ENCODE results near the gene DYNLT2B.

DNA sequence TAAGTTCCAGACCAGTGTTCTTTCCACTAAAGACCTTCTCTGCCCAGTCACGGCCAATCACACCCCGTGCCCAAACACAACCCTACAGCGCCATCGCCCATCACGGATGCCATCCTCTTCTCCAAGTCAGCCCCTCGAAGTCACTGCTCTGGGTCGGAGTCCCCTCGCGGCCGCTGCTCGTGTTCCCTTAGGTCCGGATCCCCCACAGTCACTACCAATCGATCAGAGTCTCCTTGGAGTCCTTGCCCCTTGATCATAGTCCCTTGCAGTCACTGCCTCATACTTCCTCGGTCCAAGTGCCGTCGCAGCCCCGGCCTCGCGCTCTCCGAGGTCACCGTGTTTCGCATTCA lies 31.0 kb downstream of the DYNLT2B start:
- TF ChIP-seq POLR2AphosphoS5 (IDR thresholded peaks at IDR 0.05; ENCODE audit: low read depth) (no peak), CTCF (IDR thresholded peaks at IDR 0.05; ENCODE audit: insufficient read depth, low read length) (no peak), GABPA (IDR thresholded peaks at IDR 0.05; ENCODE audit: low read depth) (no peak), REST (IDR thresholded peaks at IDR 0.05; ENCODE audit: insufficient replicate concordance, low read depth) (no peak), SPI1 (IDR thresholded peaks at IDR 0.05; ENCODE audit: borderline replicate concordance, low read depth) (no peak)
